AG10803 (cell line): ENCODE data around the gene VWA3B.
"Not testable (repeated sequence)": the region's sequence is repeated elsewhere in the genome, so short reads cannot be mapped to it uniquely, and the experiment has no call there.

Experiments used
- DNase-seq: peaks from one replicate; pipeline ENCODE4 v3.0.0; 2010; ENCODE audit warnings: low read depth
- H3K4me3 ChIP-seq: 2 replicates; pipeline ENCODE4 v1.5.1; 2011; ENCODE audit warnings: mild to moderate bottlenecking, low read length, control low read depth
- TF ChIP-seq, protein P1 (sequence below): conservative IDR thresholded peaks from 2 replicates; pipeline ENCODE4 v1.5.1; 2011; ENCODE audit warnings: mild to moderate bottlenecking, low read length, control low read depth, inconsistent platforms

Gene VWA3B

DNA sequence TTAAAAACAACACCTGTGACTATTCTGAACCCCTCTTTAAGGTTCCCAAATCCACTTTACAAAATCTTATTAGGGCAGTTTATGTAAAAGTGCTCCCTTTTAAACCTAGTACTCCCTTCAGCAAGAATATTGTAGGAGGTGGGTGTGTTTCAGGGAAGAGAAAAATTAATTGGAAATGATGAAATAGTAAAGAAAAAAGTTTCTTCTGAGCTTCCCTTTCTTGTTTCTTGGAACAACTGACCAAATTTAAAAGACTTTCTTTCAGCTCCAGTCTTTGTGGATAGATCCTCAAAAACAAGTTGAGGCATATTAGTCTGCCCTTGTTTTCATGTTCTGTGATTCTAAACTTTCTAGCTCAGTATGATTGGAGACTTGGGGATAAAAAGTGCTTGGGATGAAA lies 3.0 kb downstream of the VWA3B start:
- no peak for DNase-seq
- no peak overlapping the region for H3K4me3 ChIP-seq
- TF ChIP-seq, protein P1, sequence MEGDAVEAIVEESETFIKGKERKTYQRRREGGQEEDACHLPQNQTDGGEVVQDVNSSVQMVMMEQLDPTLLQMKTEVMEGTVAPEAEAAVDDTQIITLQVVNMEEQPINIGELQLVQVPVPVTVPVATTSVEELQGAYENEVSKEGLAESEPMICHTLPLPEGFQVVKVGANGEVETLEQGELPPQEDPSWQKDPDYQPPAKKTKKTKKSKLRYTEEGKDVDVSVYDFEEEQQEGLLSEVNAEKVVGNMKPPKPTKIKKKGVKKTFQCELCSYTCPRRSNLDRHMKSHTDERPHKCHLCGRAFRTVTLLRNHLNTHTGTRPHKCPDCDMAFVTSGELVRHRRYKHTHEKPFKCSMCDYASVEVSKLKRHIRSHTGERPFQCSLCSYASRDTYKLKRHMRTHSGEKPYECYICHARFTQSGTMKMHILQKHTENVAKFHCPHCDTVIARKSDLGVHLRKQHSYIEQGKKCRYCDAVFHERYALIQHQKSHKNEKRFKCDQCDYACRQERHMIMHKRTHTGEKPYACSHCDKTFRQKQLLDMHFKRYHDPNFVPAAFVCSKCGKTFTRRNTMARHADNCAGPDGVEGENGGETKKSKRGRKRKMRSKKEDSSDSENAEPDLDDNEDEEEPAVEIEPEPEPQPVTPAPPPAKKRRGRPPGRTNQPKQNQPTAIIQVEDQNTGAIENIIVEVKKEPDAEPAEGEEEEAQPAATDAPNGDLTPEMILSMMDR, result no peak

DNA sequence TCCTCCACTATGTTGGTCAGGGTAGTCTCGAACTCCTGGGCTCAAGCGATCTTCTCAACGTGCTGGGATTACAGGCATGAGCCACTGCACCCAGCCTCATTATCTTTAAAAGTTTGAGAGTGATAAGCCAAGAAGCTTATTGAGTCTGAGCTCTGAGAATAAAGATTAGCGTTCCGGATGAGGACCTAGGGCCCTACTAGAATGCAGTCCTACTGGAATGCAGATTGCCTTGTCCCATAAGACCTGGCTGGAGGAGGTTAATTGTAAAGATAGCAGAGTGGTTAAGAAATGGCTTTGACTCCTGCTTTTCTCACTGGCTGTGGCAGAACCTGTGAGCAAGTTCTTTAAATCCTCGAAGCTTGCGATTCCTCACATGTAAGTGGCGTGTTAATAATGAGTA lies 4.0 kb downstream of the VWA3B start:
- TF ChIP-seq, protein P1, result no peak
- H3K4me3 ChIP-seq, result no peak overlapping the region
- DNase-seq, result no peak

DNA sequence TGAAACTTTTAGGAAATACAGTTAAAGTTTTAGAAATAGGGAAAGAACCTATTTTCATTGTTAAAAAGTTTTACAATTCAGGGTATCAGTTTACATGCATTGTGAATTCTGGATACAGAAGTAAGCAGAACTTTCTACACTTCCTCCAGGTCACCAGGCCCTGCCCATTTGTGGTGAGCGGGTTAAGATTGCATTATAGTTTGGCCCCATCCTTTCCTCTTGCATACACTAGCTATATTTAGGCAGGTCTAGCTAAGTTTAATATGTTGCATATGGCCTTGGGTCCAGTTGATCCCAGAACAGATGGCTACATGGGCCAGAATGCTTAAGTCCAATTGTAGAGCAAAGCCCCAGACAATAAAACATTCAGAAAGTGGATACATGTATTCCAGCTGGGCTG lies 4.8 kb downstream of the VWA3B start:
- no peak for DNase-seq
- TF ChIP-seq, protein P1, result no peak
- H3K4me3 ChIP-seq, result no peak overlapping the region

DNA sequence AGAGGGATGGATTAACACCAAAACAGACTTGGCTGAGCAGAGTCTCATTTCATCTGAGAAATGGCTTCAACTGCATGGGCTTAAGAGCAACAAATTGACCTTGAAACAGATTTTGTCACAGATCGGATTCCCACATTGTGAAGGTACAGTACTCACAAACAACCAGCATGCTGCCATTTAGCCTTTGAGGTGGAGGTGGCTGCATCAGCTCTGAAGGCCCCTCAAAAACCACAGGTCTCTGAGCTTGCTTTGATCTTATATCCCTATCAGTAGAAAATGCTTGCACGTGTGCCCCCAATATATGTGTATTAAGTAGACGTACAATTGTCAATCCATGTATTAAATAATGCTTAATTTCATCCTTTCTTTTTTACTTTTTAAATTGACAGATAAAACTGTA lies 6.2 kb downstream of the VWA3B start:
- no peak overlapping the region for H3K4me3 ChIP-seq
- DNase-seq, result no peak
- TF ChIP-seq, protein P1, result no peak

DNA sequence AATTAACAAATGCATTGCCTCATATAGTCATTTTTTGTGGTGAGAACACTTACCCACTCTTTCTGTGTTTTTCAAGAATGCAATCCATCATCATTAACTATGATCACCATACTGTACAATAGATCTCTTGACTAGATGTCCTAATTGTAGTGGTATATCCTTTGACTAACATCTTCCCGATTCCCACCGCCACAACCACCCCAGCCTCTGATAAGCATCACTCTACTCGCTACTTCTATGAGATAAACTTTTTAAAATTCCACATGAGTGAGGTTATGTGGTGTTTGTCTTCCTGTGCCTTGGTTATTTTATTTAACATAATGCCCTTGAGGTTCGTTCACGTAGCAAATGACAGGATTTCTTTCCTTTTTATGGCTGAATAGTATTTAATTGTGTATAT lies 6.6 kb downstream of the VWA3B start:
- TF ChIP-seq, protein P1, result no peak
- DNase-seq, result no peak
- H3K4me3 ChIP-seq, result no peak overlapping the region

DNA sequence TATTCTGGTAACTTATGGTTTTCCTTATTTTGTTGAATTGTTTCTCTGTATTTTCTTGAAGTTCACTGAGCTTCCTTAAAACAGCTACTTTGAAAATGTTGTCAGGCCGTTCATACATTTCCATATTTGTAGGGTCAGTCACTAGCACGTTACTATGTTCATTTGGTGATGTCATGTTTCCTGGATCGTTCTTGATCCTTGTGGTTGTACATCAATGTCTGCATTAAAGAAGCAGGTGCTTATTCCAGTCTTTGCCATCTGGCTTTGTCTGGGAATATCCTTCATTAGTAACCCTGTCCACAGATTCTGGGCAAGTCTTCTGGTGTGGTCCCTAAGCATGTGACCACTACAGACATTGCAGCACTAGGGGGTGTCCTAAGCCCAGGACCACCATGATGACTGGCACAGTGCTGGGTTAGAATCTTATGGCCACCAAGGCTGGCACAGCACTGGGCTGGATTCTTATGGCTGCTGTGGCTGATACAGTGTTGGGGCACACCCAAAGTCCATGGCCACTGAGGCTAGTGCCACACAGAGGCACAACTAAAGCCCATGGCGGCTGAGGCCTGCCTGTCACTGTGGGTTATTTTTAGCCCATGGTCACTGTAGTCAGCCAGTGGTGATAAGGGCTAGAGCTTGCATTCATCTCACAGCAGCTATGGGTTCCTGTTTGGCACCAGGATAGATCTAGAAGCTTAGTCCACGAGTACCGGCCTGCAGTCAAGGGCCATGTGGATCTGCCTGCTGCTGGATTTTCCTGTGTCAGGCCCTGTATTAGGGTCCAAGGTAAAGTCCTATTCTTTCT lies 13.2 kb downstream of the VWA3B start:
- no peak overlapping the region for H3K4me3 ChIP-seq
- TF ChIP-seq, protein P1, result no peak
- DNase-seq, result no peak

DNA sequence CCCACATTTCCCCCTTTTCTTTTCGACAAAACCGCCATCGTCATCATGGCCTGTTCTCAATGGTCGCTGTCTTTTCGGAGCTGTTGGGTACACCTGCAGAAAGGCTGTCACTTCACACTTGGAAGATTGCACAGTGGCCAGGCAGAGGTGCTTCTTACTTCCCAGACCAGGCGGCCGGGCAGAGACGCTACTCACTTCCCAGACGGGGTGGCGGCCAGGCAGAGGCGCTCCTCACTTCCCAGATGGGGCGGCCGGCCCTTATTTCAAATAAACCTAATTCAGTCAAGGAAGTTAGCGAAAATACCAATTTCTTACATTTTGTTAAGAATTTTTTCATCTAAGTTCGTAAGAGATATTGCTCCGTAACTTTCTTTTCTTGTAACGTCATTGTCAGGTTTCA lies 15.3 kb downstream of the VWA3B start:
- not testable (repeated sequence) for DNase-seq, H3K4me3 ChIP-seq
